OCI-M1 (cell line): ENCODE results near the gene MAP3K8.

Experiments
- DNase-seq: peaks from one replicate; lab custom pipeline; 2025; lab: John Stamatoyannopoulos, UW

Gene MAP3K8

GRCh38 chr10:30490289-30491000 lies 56.5 kb downstream of the MAP3K8 start:
- DNase-seq = no peak

- DNase-seq = no peak
Observed at GRCh38 chr10:30491204-30491915, 57.4 kb downstream of the MAP3K8 start.

GRCh38 chr10:30491916-30492515 lies 58.0 kb downstream of the MAP3K8 start:
- DNase-seq = no peak

- DNase-seq = peak; percentile 96
Observed at GRCh38 chr10:30493609-30494530, 59.9 kb downstream of the MAP3K8 start.

GRCh38 chr10:30494558-30494957 lies 60.6 kb downstream of the MAP3K8 start:
- DNase-seq = no peak

- DNase-seq = no peak
Observed at GRCh38 chr10:30495687-30496086, 61.7 kb downstream of the MAP3K8 start.

- no peak for DNase-seq
Observed at GRCh38 chr10:30499816-30500215, 65.8 kb downstream of the MAP3K8 start.

GRCh38 chr10:30500534-30500933 lies 66.5 kb downstream of the MAP3K8 start:
- DNase-seq = peak; percentile 53

GRCh38 chr10:30500963-30501504 lies 67.0 kb downstream of the MAP3K8 start:
- DNase-seq = peak; percentile 61

GRCh38 chr10:30502266-30503060 lies 68.5 kb downstream of the MAP3K8 start:
- DNase-seq = peak; percentile 98

GRCh38 chr10:30503700-30504266 lies 69.8 kb downstream of the MAP3K8 start:
- DNase-seq = peak; percentile 52

- DNase-seq = no peak
Observed at GRCh38 chr10:30505543-30506298, 71.7 kb downstream of the MAP3K8 start.

- no peak for DNase-seq
Observed at GRCh38 chr10:30509508-30509907, 75.5 kb downstream of the MAP3K8 start.

GRCh38 chr10:30510184-30510931 lies 76.4 kb downstream of the MAP3K8 start:
- peak; percentile 81 for DNase-seq

GRCh38 chr10:30510932-30511700 lies 77.1 kb downstream of the MAP3K8 start:
- no peak for DNase-seq
